T-helper 2 cell treated with Interferon-gamma antibody and Interleukin-4, amounts not matched to agents 5 μg/mL and 100 μg/mL, for 36 hours (primary cell): ENCODE results near the gene RAB36.

Source experiments
- DNase-seq: peaks from one replicate; pipeline ENCODE4 v3.0.0; 2021; ENCODE audit warnings: low spot score
- H3K27ac Mint-ChIP-seq: one replicate; pipeline ENCODE4 v1.8.0; 2021; ENCODE audit warnings: mild to moderate bottlenecking, mixed read lengths
- H3K27me3 Mint-ChIP-seq: one replicate; pipeline ENCODE4 v1.8.0; 2021; ENCODE audit warnings: low read depth, mixed read lengths
- H3K36me3 Mint-ChIP-seq: one replicate; pipeline ENCODE4 v1.8.0; 2021; ENCODE audit warnings: low read depth, mixed read lengths
- H3K4me1 Mint-ChIP-seq: one replicate; pipeline ENCODE4 v1.8.0; 2021; ENCODE audit warnings: low read depth, mixed read lengths
- H3K4me3 Mint-ChIP-seq: one replicate; pipeline ENCODE4 v1.8.0; 2022; ENCODE audit warnings: mild to moderate bottlenecking, moderate library complexity, mixed read lengths
- H3K9me3 Mint-ChIP-seq: one replicate; pipeline ENCODE4 v1.8.0; 2021; ENCODE audit warnings: mixed read lengths

RAB36 gene

GRCh38 chr22:23192133-23192532 lies 46.9 kb downstream of the RAB36 start:
- Mint-ChIP-seq H3K4me1 (peaks cover 8% of the 10 kb centered on the region), H3K9me3 (no peaks in the 10 kb centered on the region)
- no peak for DNase-seq

GRCh38 chr22:23192558-23192957 lies 47.3 kb downstream of the RAB36 start:
- Mint-ChIP-seq H3K36me3 (peaks cover 20% of the 10 kb centered on the region), H3K27me3 (no peaks in the 10 kb centered on the region), H3K4me3 (no peak overlapping the region), H3K4me1 (peaks cover 8% of the 10 kb centered on the region), H3K9me3 (no peaks in the 10 kb centered on the region), H3K27ac (no peak overlapping the region)
- DNase-seq = no peak

More at GRCh38 chr22:23192133-23192532, 46.9 kb downstream of the RAB36 start:
- no peak overlapping the region for H3K4me3 Mint-ChIP-seq
- no peaks in the 10 kb centered on the region for H3K27me3 Mint-ChIP-seq
- H3K36me3 Mint-ChIP-seq = peaks cover 20% of the 10 kb centered on the region
- no peak overlapping the region for H3K27ac Mint-ChIP-seq

- H3K4me3 Mint-ChIP-seq = no peak overlapping the region
- no peak for DNase-seq
- H3K27me3 Mint-ChIP-seq = no peaks in the 10 kb centered on the region
- H3K36me3 Mint-ChIP-seq = peaks cover 13% of the 10 kb centered on the region
- peaks cover 4% of the 10 kb centered on the region for H3K4me1 Mint-ChIP-seq
- H3K27ac Mint-ChIP-seq = no peak overlapping the region
- H3K9me3 Mint-ChIP-seq = no peaks in the 10 kb centered on the region
Observed at GRCh38 chr22:23193196-23193827, 48.0 kb downstream of the RAB36 start.

GRCh38 chr22:23193882-23194281 lies 48.6 kb downstream of the RAB36 start:
- no peak overlapping the region for H3K27ac Mint-ChIP-seq
- peaks cover 4% of the 10 kb centered on the region for H3K4me1 Mint-ChIP-seq

GRCh38 chr22:23196165-23196564 lies 50.9 kb downstream of the RAB36 start:
- no peak overlapping the region for H3K27ac Mint-ChIP-seq
- peaks cover 4% of the 10 kb centered on the region for H3K4me1 Mint-ChIP-seq
- H3K9me3 Mint-ChIP-seq = no peaks in the 10 kb centered on the region
- H3K27me3 Mint-ChIP-seq = no peaks in the 10 kb centered on the region
- peaks cover 10% of the 10 kb centered on the region for H3K36me3 Mint-ChIP-seq
- no peak for DNase-seq
- H3K4me3 Mint-ChIP-seq = no peak overlapping the region

More at GRCh38 chr22:23193882-23194281, 48.6 kb downstream of the RAB36 start:
- Mint-ChIP-seq H3K36me3 (peaks cover 13% of the 10 kb centered on the region), H3K4me3 (no peak overlapping the region), H3K9me3 (no peaks in the 10 kb centered on the region), H3K27me3 (no peaks in the 10 kb centered on the region)
- DNase-seq = no peak

- no peaks in the 10 kb centered on the region for H3K9me3 Mint-ChIP-seq
Observed at GRCh38 chr22:23197836-23198235, 52.6 kb downstream of the RAB36 start.

GRCh38 chr22:23199159-23199558 lies 53.9 kb downstream of the RAB36 start:
- Mint-ChIP-seq H3K36me3 (peaks cover 9% of the 10 kb centered on the region), H3K9me3 (no peaks in the 10 kb centered on the region), H3K4me3 (no peak overlapping the region), H3K4me1 (peaks cover 9% of the 10 kb centered on the region), H3K27me3 (no peaks in the 10 kb centered on the region), H3K27ac (no peak overlapping the region)
- no peak for DNase-seq

More at GRCh38 chr22:23197836-23198235, 52.6 kb downstream of the RAB36 start:
- Mint-ChIP-seq H3K27ac (no peak overlapping the region), H3K4me3 (no peak overlapping the region), H3K36me3 (peaks cover 4% of the 10 kb centered on the region), H3K4me1 (peaks cover 8% of the 10 kb centered on the region), H3K27me3 (no peaks in the 10 kb centered on the region)
- no peak for DNase-seq

- Mint-ChIP-seq H3K9me3 (no peaks in the 10 kb centered on the region), H3K4me1 (peaks cover 9% of the 10 kb centered on the region), H3K36me3 (peaks cover 11% of the 10 kb centered on the region), H3K4me3 (no peak overlapping the region), H3K27ac (no peak overlapping the region), H3K27me3 (no peaks in the 10 kb centered on the region)
- DNase-seq = no peak
Observed at GRCh38 chr22:23200898-23201297, 55.6 kb downstream of the RAB36 start.

- H3K9me3 Mint-ChIP-seq = no peaks in the 10 kb centered on the region
- no peak for DNase-seq
- H3K4me1 Mint-ChIP-seq = peaks cover 9% of the 10 kb centered on the region
- H3K27ac Mint-ChIP-seq = no peak overlapping the region
- H3K4me3 Mint-ChIP-seq = no peak overlapping the region
- no peaks in the 10 kb centered on the region for H3K27me3 Mint-ChIP-seq
- H3K36me3 Mint-ChIP-seq = peaks cover 17% of the 10 kb centered on the region
Observed at GRCh38 chr22:23202812-23203451, 57.7 kb downstream of the RAB36 start.

- H3K4me3 Mint-ChIP-seq = no peak overlapping the region
- H3K36me3 Mint-ChIP-seq = peaks cover 18% of the 10 kb centered on the region
- no peaks in the 10 kb centered on the region for H3K27me3 Mint-ChIP-seq
- peaks cover 9% of the 10 kb centered on the region for H3K4me1 Mint-ChIP-seq
- no peak for DNase-seq
- H3K27ac Mint-ChIP-seq = no peak overlapping the region
- no peaks in the 10 kb centered on the region for H3K9me3 Mint-ChIP-seq
Observed at GRCh38 chr22:23203452-23204124, 58.3 kb downstream of the RAB36 start.

GRCh38 chr22:23204125-23204488 lies 58.8 kb downstream of the RAB36 start:
- no peaks in the 10 kb centered on the region for H3K27me3 Mint-ChIP-seq
- no peak overlapping the region for H3K4me3 Mint-ChIP-seq
- no peaks in the 10 kb centered on the region for H3K9me3 Mint-ChIP-seq
- peaks cover 9% of the 10 kb centered on the region for H3K4me1 Mint-ChIP-seq
- DNase-seq = no peak
- H3K27ac Mint-ChIP-seq = no peak overlapping the region
- H3K36me3 Mint-ChIP-seq = peaks cover 20% of the 10 kb centered on the region

GRCh38 chr22:23204541-23205157 lies 59.4 kb downstream of the RAB36 start:
- Mint-ChIP-seq H3K4me3 (no peak overlapping the region), H3K4me1 (peaks cover 6% of the 10 kb centered on the region), H3K27me3 (no peaks in the 10 kb centered on the region), H3K27ac (no peak overlapping the region), H3K36me3 (peaks cover 20% of the 10 kb centered on the region), H3K9me3 (no peaks in the 10 kb centered on the region)
- no peak for DNase-seq

- Mint-ChIP-seq H3K4me1 (peaks cover 6% of the 10 kb centered on the region), H3K27me3 (no peaks in the 10 kb centered on the region), H3K4me3 (no peak overlapping the region), H3K9me3 (no peaks in the 10 kb centered on the region), H3K27ac (no peak overlapping the region), H3K36me3 (peaks cover 20% of the 10 kb centered on the region)
- DNase-seq = no peak
Observed at GRCh38 chr22:23205339-23206049, 60.2 kb downstream of the RAB36 start.
